GM12878 (cell line): ENCODE measurements around the gene PHLDB1. TPM values are rescaled to one million over a fixed set of nuclear protein-coding genes. Genes with fewer than 3 reads are reported as not detected.

Source experiments
- ATAC-seq: fragments of 200-7000 bp; cut with Tn5 transposase; 3 replicates; pipeline ENCODE4 v1.9.1; 2020; ENCODE audit warnings: mild to moderate bottlenecking, moderate library complexity
- BruUV-seq: library from RNA; stranded (reverse); fragments of 400-500 nt; replicated peaks from 2 replicates; lab custom pipeline; 2021; lab: Mats Ljungman, UMichigan
- CTCF ChIA-PET: fragments of 300-600 bp; sonication (Branson Sonifier 250); formaldehyde crosslinking; extraction: SDS; loops from one replicate; lab custom pipeline; 2021; ENCODE audit warnings: inconsistent platforms; lab: Yijun Ruan, JAX
- POLR2A ChIA-PET: fragments of 350-600 bp; formaldehyde crosslinking; extraction: SDS; loops from one replicate; lab custom pipeline; 2021; ENCODE audit warnings: inconsistent platforms; lab: Charles Lee
- RAD21 ChIA-PET: fragments of 300-600 bp; sonication (Branson Sonifier 250); formaldehyde crosslinking; loops from one replicate; lab custom pipeline; 2023; ENCODE audit warnings: antibody characterized with exemption; ENCODE audit not compliant: unreplicated experiment; lab: Charles Lee
- SMC1A ChIA-PET: fragments of 300-600 bp; sonication (Branson Sonifier 250); formaldehyde crosslinking; loops from one replicate; lab custom pipeline; 2023; ENCODE audit not compliant: unreplicated experiment, uncharacterized antibody; lab: Charles Lee
- DNase-seq: peaks from one replicate; pipeline ENCODE4 v3.0.0-alpha.2; 2011; ENCODE audit warnings: low read depth, low spot score
- FAIRE-seq: peaks from 3 replicates; lab custom pipeline; 2011; peaks lifted over from hg19 to GRCh38; lab: Jason Lieb, UNC
- H2AFZ ChIP-seq: 2 replicates; pipeline ENCODE4 v1.6.0; 2011; ENCODE audit warnings: low read depth, low read length, control low read depth; ENCODE audit not compliant: control insufficient read depth
- H3K27ac ChIP-seq: 2 replicates; pipeline ENCODE4 v1.5.1; 2011; ENCODE audit warnings: control low read depth; ENCODE audit not compliant: control insufficient read depth, insufficient read depth
- H3K27me3 ChIP-seq, 2 experiments: replicated peaks in 1 of 2; 2 replicates each; pipeline versions ENCODE4 v1.6.0 to v1.6.1; 2011; ENCODE audit warnings: low read length in 1 of 2; ENCODE audit not compliant: control insufficient read depth in 2 of 2, insufficient read depth in 2 of 2
- H3K36me3 ChIP-seq, 2 experiments: 2 replicates each; pipeline ENCODE4 v1.5.1; 2011; ENCODE audit warnings: low read length in 1 of 2; ENCODE audit not compliant: control insufficient read depth in 2 of 2, insufficient read depth in 2 of 2
- H3K4me1 ChIP-seq: 2 replicates; pipeline ENCODE4 v1.6.1; 2011; ENCODE audit warnings: mild to moderate bottlenecking, low read length, moderate library complexity, mixed read lengths; ENCODE audit not compliant: control insufficient read depth, insufficient read depth
- H3K4me2 ChIP-seq: 2 replicates; pipeline ENCODE4 v1.6.0; 2011; ENCODE audit warnings: control low read depth; ENCODE audit not compliant: control insufficient read depth, insufficient read depth
- H3K4me3 ChIP-seq: fragments of 200-600 bp; sonication (generic); 2 replicates; pipeline ENCODE4 v1.5.1; 2016
- H3K79me2 ChIP-seq: 2 replicates; pipeline ENCODE4 v1.6.0; 2011; ENCODE audit warnings: low read length; ENCODE audit not compliant: control insufficient read depth, insufficient read depth
- H3K9ac ChIP-seq: 2 replicates; pipeline ENCODE4 v1.8.0; 2011; ENCODE audit warnings: low read length, control low read depth, mixed read lengths; ENCODE audit not compliant: control insufficient read depth, insufficient read depth
- H3K9me3 ChIP-seq: replicated peaks from 3 replicates; pipeline ENCODE4 v1.5.1; 2011; ENCODE audit warnings: mild to moderate bottlenecking, low read length; ENCODE audit not compliant: control insufficient read depth, insufficient read depth
- H4K20me1 ChIP-seq: 2 replicates; pipeline ENCODE4 v1.6.0; 2011; ENCODE audit not compliant: control insufficient read depth, insufficient read depth
- DPF2 ChIP-seq: fragments of 450-650 bp; IDR thresholded peaks from 2 replicates; pipeline ENCODE4 v1.6.1; 2017; ENCODE audit warnings: mild to moderate bottlenecking
- EGR1 ChIP-seq, 2 experiments: IDR thresholded peaks; 1 replicate in 1 of 2; 2 replicates in 1 of 2; pipeline ENCODE4 v1.6.1; 2011 to 2012; ENCODE audit warnings: low read depth in 2 of 2, low read length in 2 of 2, borderline replicate concordance in 1 of 2, mild to moderate bottlenecking in 1 of 2, moderate library complexity in 1 of 2
- ETV6 ChIP-seq, 2 experiments: fragments of 450-650 bp in 1 of 2; IDR thresholded peaks in 1 of 2; conservative IDR thresholded peaks in 1 of 2; 2 replicates each; pipeline ENCODE4 v1.6.1; 2014; ENCODE audit warnings: antibody characterized with exemption in 1 of 2, borderline replicate concordance in 1 of 2, low read depth in 1 of 2, mild to moderate bottlenecking in 1 of 2, moderate library complexity in 1 of 2
- HDAC2 ChIP-seq: fragments of 200-600 bp; sonication (generic); IDR thresholded peaks from 2 replicates; pipeline ENCODE4 v1.6.1; 2017
- IKZF1 ChIP-seq: fragments of 450-650 bp; conservative IDR thresholded peaks from 2 replicates; pipeline ENCODE4 v1.6.1; 2017; ENCODE audit warnings: antibody characterized with exemption, mild to moderate bottlenecking
- IKZF2 ChIP-seq, 2 experiments: fragments of 450-650 bp; IDR thresholded peaks; 2 replicates each; pipeline ENCODE4 v1.6.1; 2017; ENCODE audit warnings: mild to moderate bottlenecking in 2 of 2, moderate library complexity in 2 of 2
- JUNB ChIP-seq: IDR thresholded peaks from 2 replicates; pipeline ENCODE4 v1.6.1; 2016; ENCODE audit warnings: antibody characterized with exemption, mild to moderate bottlenecking
- RELB ChIP-seq: fragments of 450-650 bp; IDR thresholded peaks from 2 replicates; pipeline ENCODE4 v1.6.1; 2017; ENCODE audit warnings: low read depth, mild to moderate bottlenecking, moderate library complexity
- SMARCA5 ChIP-seq: fragments of 450-650 bp; IDR thresholded peaks from 2 replicates; pipeline ENCODE4 v1.6.1; 2017; ENCODE audit warnings: mild to moderate bottlenecking
- SMC3 ChIP-seq: IDR thresholded peaks from 2 replicates; pipeline ENCODE4 v1.6.1; 2011; ENCODE audit warnings: low read length, improper control_type of control experiment, borderline replicate concordance
- WRNIP1 ChIP-seq: IDR thresholded peaks from 2 replicates; pipeline ENCODE4 v1.6.1; 2011; ENCODE audit warnings: low read depth, low read length, improper control_type of control experiment, borderline replicate concordance
- ZBED1 ChIP-seq: IDR thresholded peaks from 2 replicates; pipeline ENCODE4 v1.6.1; 2016; ENCODE audit warnings: borderline replicate concordance
- ZBTB4 ChIP-seq: fragments of 450-650 bp; formaldehyde crosslinking; IDR thresholded peaks from 2 replicates; pipeline ENCODE4 v1.4.0; 2022; ENCODE audit warnings: mild to moderate bottlenecking, moderate library complexity
- ZNF687 ChIP-seq: fragments of 450-650 bp; IDR thresholded peaks from 2 replicates; pipeline ENCODE4 v1.6.1; 2017; ENCODE audit warnings: mild to moderate bottlenecking, moderate library complexity
- WGBS: methylation state at CpG from one replicate; pipeline ENCODE4 v1.1.6; 2016; ENCODE audit warnings: low lambda C conversion rate; ENCODE audit not compliant: insufficient replicate concordance, insufficient coverage; ENCODE audit errors: missing lambda C conversion rate; 5-methylcytosine and 5-hydroxymethylcytosine counted together
- in situ Hi-C: fragments of 300-500 bp; cut with MboI; formaldehyde crosslinking; loops from 9 replicates; pipeline ENCODE4 v1.14.3; 2018; ENCODE audit warnings: mixed read lengths
- intact Hi-C: fragments of 100-400 bp; cut with micrococcal nuclease; formaldehyde crosslinking; loops from one replicate; pipeline ENCODE4 v1.14.2; 2022; ENCODE audit not compliant: unreplicated experiment
- polyA plus RNA-seq, 11 experiments: library from polyadenylated mRNA; depleted of rRNA in 4 of 11; unstranded in 6 of 11; stranded (reverse) in 5 of 11; fragments of >200 nt; fragmentation: Nextera tagmentation in 4 of 11; fragmentation: Illumina TruSeq in 1 of 11; extraction: Ambion mirVana in 4 of 11; extraction: Trizol in 1 of 11; gene quantifications; 1 replicate in 1 of 11; 2 replicates in 10 of 11; pipeline versions ENCODE4 v1.2.1 to v1.2.3, GENCODE V29; 2011 to 2016; ENCODE audit warnings: inconsistent platforms in 2 of 11, missing spikeins in 2 of 11, low read depth in 1 of 11
- total RNA-seq, 4 experiments: library from RNA; depleted of rRNA in 3 of 4; stranded (reverse); fragments of >200 nt in 3 of 4; fragmentation: Illumina TruSeq in 1 of 4; extraction: Trizol in 1 of 4; gene quantifications; 2 replicates each; pipeline versions ENCODE4 v1.2.1 to v1.2.3, GENCODE V29; 2013 to 2021

Gene PHLDB1
- total and polyA plus RNA-seq, 10 of the 15 experiments (the other 5 are each of a cell fraction or from before 2014, with no cell fraction given): 0.03 to 0.26 (median 0.18) TPM; not detected in 4

- in situ Hi-C loops: no loop called here
- TF ChIP-seq IKZF2 (IDR thresholded peaks at IDR 0.05) (no peak), JUNB (no peak), EGR1 (IDR thresholded peaks at IDR 0.05; ENCODE audit: borderline replicate concordance in 1 of 2, low read depth in 2 of 2, low read length in 2 of 2) (no peak), WRNIP1 (no peak), SMC3 (no peak), ZBTB4 (CRISPR knock-in tag) (no peak), HDAC2 (no peak), DPF2 (no peak), ZBED1 (no peak), ZNF687 (no peak), RELB (no peak), IKZF1 (no peak), SMARCA5 (no peak), ETV6 (conservative IDR thresholded peaks at IDR 0.05 in 1 of 2, IDR thresholded peaks at IDR 0.05 in 1 of 2; ENCODE audit: borderline replicate concordance in 1 of 2, low read depth in 1 of 2) (no peak)
Measured at GRCh38 chr11:118632577-118633318, 25.3 kb downstream of the PHLDB1 start.

More at GRCh38 chr11:118632577-118633318, 25.3 kb downstream of the PHLDB1 start:
- DNase-seq (no peak), ATAC-seq (no peak), FAIRE-seq (no peak)
- Histone ChIP-seq H3K9ac (no peak overlapping the region), H2AFZ (no peak overlapping the region), H3K9me3 (no peaks in the 10 kb centered on the region), H3K27me3 (peaks cover 0 to 11% of the 10 kb centered on the region in 2 experiments; a peak in 2 of 4 replicates), H3K79me2 (no peaks in the 10 kb centered on the region), H3K4me2 (no peak overlapping the region), H4K20me1 (no peaks in the 10 kb centered on the region), H3K4me3 (no peak overlapping the region), H3K27ac (no peak overlapping the region), H3K4me1 (no peaks in the 10 kb centered on the region), H3K36me3 (no peaks in the 10 kb centered on the region)
- POLR2A ChIA-PET: no interaction called here
- SMC1A ChIA-PET: no interaction called here
- CTCF ChIA-PET: no interaction called here
- RAD21 ChIA-PET: no interaction called here
- 22% methylated on average over 9 of the region's 9 CpGs for WGBS
- no TSS peak for BruUV-seq
- intact Hi-C loops: no loop called here
